NCI-H187 (cell line): ENCODE measurements around the gene DOCK2.

ENCODE experiments used
- DNase-seq, 2 experiments: peaks; one replicate each; lab custom pipeline; 2025; lab: John Stamatoyannopoulos, UW

DOCK2 gene

DNA sequence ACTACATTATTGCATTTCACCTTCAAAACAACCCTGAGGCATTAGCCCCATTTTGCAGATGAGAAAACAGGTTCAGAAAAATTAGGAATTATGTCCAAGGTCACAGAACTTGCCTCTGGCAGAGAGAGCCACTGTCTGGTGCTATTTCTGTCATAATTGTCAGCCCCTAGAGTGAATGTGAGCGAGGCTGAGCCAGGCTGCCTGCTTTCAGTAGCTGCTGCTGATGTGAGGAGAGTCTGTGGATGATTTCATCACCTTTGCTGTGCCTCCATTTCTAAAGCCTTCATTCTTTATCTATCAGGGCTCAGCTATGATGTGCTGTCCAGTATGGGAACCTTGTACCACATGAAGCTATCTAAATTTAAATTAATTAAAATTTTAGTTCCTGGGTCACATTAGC lies 271.8 kb downstream of the DOCK2 start:
- no peak for DNase-seq

GRCh38 chr5:169909945-169910344 lies 272.9 kb downstream of the DOCK2 start:
- DNase-seq: no peak

- DNase-seq: no peak
These were observed 273.3 kb downstream of the DOCK2 start for GRCh38 chr5:169910393-169910792.

GRCh38 chr5:169911448-169912212 lies 274.6 kb downstream of the DOCK2 start:
- no peak for DNase-seq

GRCh38 chr5:169913479-169913878 lies 276.4 kb downstream of the DOCK2 start:
- DNase-seq: no peak

DNA sequence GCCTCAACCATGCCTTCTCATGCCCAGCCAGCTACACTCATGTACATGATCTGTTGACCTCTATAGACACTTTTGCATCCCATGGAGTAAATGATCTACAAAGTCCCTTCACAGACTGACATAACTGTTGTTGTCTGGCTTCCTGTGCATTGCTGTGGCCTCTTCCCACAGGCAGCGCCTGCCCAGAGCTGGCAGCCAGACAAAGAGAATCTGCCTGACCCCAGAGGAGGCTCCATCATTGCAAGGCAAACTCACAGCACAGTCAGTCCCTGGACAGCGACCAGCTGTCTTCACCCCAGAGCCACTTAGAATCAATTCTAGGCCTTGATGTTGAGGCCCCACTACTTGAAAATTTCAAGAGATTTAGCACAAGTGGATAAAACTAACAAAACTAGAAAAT lies 277.7 kb downstream of the DOCK2 start:
- no peak for DNase-seq

DNA sequence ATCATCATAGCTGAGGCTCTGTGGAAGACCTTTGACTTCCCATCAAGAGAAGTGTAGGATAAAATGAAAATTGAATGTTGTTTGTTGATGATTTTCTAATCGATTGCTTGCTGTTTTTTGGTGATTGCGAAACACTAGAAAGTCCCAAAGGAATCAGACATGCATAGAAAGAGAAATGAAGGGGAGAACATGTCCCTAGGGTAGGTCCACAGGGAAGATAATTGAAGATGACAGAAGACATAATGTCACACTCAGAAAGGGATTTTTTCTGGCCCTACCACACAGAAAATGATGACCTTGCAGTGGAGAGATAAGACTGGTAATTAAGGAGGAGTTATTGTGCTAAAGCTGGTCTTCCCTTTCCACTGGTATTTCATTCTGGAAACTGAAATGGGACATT lies 280.4 kb downstream of the DOCK2 start:
- DNase-seq: no peak

DNA sequence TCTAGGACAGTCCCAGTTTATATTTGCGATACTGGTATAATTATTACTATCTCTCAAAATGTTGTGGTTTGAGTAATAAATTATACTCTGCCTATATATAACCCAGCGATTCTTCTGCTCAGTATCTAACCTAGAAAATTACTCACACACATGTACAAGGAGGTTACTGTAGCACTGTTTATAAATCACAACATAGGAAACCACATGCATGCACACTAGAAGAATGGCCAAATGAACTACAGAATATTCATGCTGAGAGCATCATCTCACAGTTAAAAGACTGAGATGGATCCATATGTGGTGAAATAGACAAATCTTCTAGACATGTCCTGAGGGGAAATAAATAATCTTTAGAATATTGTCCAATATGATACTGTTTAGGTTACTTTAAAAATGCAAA lies 281.2 kb downstream of the DOCK2 start:
- DNase-seq: no peak

DNA sequence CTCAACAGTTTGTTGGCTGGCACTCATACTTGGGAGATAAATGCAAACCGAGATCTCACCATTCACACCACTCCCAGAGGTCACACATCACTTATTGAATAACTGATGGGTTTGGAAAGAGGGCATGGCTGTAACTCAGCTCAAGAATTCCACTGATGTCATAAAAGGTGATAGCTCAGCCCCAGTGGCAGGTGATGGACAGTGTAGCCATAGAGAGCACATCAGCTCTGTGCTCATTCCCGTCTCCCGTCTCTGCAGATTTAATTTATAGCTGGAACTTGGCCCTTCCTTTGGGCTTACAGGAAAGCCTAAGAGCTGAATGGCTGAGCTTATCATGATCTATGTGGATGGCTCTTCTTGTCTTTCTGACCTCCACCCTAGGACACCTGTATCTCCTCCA lies 283.4 kb downstream of the DOCK2 start:
- no peak for DNase-seq

- no peak for DNase-seq
These were observed 284.3 kb downstream of the DOCK2 start for GRCh38 chr5:169921384-169921783.

DNA sequence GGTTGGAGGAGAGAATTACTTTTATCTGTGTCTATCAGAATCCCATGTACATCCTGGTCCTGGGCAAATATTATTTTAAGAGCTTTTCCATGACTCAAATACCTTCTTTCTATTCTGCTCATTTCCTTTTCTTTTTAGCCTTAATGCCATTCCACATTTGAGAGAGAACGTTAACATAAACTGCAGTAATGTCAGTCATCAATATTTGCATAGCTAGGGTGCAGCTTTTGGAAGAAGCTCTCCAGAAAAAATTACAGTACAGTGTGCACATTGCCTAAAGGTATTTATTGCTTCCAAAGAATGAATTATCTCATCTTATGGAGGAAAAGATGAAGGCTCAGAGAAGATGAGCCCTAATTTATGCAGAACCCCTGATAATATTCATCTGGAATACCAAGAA lies 284.9 kb downstream of the DOCK2 start:
- DNase-seq: no peak

DNA sequence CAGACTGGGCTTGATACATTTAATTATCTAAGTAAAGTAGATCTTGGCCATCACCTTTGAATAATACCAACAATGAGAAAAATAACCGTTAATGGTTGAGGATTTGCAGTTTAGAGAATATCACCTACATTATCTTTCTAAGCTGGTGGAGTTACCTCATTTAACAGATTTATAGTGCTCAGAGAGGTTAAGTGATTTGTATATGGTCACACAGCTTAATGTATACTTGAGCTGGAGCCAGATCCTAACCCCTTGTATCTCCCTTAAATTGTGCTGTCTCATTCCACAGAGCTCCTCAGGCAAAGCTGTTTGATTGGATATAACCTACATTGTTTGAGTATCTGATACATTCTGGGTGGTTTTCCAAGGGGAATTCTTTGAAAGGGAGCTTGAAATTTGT lies 285.4 kb downstream of the DOCK2 start:
- no peak for DNase-seq

- DNase-seq: no peak
These were observed 286.9 kb downstream of the DOCK2 start for GRCh38 chr5:169923988-169924387.

GRCh38 chr5:169933127-169933526 lies 296.1 kb downstream of the DOCK2 start:
- no peak for DNase-seq

DNA sequence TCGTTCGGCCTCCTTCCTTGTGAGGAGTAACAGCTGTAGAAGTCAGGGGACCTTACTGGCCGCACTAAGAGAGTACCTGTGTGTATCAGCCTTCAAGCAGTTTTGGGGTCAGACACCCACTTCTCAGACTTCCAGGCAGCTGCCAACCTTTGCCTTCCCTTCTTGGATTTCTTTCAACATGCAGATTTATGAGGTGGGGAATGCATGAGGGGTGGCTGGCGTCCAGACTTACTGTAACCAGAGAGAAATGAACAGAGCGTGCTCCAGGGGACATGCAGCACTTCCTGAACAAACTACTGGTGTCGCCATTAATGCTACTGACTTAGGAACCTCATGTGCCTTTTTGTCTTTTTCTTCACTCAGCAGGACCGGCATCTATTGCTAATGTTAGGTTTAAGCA lies 296.5 kb downstream of the DOCK2 start:
- DNase-seq: no peak

DNA sequence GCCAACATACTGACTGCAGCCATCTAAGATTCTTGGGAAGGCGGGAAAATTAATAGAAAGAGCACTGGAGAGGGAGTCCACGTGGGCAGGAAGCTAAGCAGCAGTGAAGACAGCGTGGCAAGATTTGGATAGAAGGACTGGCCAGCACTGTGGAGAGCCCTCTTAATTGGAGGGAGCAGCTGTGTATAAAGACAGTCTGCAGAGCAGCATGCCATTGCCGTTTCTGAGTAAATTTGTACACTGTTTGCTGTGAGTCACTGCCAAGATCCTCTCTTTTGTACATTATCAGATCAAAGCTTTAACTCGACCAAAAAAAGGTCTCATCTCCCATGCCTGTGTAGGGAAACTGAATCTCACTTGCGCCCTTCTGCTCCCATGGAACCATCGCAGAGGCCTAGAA lies 297.9 kb downstream of the DOCK2 start:
- no peak for DNase-seq

- DNase-seq: no peak
These were observed 298.7 kb downstream of the DOCK2 start for GRCh38 chr5:169935762-169936161.

DNA sequence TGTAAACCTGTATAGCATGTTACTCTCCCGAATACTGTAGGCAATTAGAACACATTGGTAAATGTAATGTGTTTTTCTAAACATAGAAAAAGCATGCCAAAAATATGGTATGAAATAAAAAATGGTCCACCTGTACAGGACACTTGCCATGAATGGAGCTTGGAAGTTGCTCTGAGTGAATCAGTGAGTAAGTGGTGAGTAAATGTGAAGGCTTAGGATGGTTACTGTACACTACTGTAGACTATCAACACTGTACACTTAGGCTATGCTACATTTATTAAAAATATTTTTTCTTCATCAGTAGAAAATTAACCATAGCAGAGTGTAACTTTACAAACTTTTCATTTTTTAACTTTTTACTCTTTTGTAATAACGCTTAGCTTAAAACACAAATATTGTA lies 301.4 kb downstream of the DOCK2 start:
- no peak for DNase-seq

GRCh38 chr5:169939731-169940130 lies 302.7 kb downstream of the DOCK2 start:
- no peak for DNase-seq

- no peak for DNase-seq
These were observed 304.5 kb downstream of the DOCK2 start for GRCh38 chr5:169941542-169941941.

GRCh38 chr5:169942181-169942580 lies 305.1 kb downstream of the DOCK2 start:
- no peak for DNase-seq

DNA sequence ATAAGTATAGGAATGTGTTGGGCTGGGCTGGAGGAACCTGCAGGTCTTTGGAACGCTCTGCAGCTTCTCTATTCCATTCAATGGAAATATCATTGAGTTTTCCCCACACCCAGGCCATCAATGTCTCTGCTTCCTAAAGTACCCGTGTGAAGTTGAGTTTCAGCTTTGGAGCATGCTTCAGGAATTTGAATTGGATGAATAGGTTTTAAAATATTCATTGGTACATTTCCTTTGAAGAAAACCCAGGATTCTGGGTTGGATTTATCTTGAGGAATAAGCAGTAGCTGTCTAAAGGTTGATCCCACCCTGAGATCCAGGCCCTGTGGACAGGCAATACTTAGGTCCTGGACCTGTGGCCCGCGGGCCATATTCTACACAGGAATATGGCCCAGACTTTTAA lies 306.0 kb downstream of the DOCK2 start:
- DNase-seq: no peak

DNA sequence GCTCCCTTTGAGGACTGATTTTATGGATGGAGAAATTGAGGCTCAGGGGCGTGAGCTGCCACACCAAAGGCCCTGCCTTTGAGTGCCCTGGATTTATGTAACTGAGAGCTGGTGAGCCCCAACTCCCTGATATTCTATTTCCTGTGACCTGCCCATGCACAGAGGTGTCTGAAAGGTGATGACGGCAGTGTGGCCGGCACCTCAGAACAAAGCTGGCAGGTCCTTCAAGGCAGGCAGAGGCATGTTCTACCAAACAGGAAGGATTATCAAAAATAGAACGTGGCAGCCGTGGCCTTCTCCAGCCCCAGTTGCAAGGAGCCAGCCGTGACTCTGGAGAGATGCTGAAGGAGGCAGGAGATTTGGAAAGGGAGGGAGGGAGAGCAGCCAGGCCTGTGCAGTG lies 307.0 kb downstream of the DOCK2 start:
- DNase-seq: no peak

DNA sequence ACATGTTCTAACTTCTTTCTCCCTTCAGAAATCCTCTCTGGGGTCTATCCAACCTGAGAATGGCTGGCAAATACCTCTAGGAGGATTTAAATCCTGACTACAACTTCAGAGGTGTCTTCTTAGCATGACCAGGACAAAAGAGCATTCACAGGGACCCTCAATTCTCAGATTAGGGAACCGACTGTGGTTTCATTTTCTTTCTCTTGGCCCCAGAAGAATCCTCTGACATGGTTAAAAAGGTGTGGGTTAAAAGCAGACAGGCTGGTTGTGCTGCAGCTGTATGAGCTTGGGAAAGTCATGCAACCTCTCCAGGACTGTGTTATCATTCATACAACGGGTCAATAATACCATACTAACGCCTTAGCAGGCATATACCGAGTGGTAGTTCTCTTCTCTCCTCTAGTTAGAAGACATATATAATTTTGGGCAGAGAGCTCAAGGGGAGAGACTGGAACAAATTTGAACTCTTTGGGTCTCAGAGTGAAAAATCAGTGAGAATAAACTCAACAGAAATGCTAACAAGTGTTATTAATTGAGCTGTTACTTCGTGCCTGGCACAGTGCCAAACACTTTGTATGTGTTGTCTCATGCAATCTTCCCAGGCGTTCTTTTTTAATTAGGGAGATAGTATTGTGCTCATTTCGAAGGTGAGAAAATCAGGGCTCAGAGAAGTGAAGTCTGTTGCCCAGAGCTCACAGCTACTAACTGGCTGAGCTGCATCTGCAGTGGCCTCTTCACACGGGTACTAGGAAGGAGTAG lies 308.0 kb downstream of the DOCK2 start:
- DNase-seq: no peak
